NCI-H1092 treated with DMSO at 0.1 percent for 48 hours (cell line): Measurements from ENCODE around the gene ZRANB1.

Experiments
- DNase-seq: peaks from one replicate; lab custom pipeline; 2025; lab: John Stamatoyannopoulos, UW

The ZRANB1 gene

DNA sequence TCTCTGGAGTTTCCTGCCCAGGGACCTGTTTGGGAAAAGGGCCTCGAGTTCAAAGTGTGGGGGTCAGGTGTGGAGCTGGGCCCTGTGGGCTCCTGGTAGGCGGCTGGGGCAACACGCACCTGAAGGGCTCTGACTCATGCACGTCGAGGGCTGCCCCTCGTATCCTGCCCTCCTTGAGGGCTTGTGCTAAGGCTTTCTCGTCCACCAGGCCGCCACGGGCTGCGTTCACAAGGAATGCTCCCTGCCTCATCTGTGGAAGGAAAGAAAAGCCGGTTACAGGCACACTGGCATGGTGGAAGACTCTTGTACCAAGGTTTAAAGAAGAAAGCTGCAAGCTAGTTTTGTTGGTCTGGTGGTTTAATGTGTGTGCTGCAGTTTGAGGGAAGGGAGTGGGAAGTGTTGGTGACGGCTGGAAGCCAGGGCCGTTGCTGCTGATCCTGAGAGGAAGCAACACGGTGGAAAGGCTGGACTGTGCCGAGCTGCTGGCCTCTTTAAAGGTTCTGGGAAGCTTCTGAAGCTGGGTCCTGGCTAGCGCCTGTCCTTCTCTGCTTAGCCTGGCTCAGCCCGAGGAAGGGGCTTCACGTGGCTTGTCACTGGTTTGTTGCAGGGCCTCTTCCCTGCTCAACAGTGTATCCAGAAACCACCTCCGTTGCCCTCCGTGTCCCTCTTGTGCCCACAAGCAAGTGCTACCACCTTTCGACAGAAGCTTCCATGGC, 52.0 kb downstream of the ZRANB1 start:
- no peak for DNase-seq

DNA sequence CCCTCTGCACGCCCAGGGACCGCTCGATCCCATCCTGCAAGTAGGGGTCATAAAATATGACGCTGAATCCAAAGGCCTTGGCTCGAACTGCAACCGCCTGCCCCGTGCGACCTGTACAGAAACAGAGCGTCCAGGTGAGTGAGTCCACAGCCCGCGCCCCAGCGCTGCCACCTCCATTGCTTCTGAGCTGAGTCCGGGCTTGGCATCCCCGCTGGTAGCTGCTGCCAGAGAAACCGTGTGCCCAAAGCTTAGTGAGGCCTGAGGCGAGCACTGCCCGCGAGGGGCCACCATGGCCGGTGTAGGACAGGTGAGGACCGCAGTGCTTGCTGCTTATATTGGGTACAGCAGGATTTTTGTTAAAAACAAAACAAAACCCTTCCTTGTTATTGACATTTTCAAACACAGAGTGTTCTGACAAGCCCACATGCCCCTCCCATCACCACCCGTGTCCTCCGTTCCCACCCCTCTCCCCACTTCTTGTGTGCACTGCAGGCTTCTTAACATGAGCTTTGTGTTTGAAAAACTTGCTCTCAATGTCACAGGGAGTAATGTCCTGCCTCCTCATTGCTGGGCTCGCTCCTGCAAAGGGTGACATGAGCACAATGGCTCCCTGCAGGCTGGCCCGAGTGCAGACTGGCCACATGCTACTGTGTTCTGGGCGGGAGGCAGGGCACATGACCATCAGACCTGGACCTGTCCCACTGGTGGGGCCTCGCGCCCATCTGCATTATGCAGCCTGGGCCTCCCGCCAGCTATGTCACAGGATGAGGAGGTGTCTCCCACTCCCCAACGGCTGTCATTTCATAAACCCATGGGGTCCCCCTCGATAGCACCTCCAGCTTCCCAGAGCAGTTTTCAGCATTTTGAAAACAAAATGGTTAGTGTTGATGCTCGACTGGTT, 52.9 kb downstream of the ZRANB1 start:
- no peak for DNase-seq

DNA sequence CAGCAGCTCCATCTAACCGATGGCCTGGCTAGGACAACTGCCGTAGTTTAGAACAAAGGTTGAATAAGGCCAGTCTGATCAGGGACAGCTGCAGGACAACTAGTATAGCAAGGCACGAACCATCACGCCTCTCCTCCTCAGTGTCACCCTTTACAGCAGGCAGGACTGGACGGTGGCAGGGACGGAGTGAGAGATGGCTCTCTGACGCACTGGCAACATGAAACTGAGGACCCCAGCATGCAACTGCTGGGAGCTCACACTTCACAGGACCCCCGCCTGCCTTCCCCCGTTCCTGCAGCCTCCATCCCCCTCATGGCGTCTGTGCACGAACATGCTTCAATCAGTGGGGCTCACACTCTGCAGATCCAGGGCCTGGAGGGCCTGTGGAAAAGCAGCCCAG, 53.7 kb downstream of the ZRANB1 start:
- DNase-seq, result no peak

DNA sequence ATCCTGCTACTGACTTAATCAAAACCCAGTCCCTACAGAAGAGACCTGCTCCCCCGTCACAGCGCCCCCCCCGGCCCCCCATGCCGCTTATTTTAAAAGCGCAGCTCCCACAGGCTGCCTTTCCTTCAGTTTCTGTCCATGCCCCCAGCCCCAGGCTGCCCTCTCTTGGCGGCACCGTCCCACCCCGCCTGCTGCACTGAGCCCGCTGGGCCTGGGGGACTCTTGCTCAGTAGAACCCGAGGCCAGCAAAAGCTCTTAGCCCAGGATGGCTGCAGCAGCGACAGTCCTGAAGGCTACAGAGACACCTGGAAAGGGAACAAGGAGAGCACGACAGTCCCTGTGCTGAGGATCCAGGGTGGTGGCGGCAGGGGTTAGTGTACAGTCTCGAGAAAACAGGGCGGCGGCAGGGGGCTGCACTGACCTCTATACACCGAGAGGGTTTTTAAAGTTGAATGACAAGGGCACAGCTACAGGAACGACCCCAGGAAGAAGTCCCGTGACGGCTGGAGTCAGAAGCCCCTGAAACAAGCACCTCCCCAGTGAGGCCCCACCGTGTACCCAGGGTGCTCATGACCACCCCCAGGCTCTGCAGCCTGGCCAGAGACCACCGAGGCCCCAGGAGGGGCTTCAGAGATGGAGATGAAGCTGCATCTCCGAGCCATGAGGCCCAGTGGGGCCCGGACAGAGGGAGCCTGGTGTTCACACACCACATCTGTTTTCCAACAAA, 54.4 kb downstream of the ZRANB1 start:
- no peak for DNase-seq

DNA sequence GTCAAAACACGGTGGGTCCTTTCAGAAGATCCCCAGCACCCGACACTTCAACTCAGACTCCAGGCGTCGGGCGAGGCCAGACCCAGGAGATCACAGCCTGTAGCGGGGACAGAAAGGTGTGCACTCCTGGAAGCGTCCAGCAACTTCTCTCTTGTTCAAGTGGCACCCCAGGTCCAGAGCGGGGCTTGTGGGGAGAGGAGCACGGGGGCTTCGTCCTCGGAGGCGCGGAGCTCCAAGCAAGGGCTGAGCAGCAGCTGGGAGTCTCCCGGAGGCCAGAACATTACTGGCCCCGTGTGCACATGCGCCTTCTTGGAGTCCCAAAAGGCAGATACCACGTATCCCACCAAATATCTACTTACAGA, 54.9 kb downstream of the ZRANB1 start:
- no peak for DNase-seq

DNA sequence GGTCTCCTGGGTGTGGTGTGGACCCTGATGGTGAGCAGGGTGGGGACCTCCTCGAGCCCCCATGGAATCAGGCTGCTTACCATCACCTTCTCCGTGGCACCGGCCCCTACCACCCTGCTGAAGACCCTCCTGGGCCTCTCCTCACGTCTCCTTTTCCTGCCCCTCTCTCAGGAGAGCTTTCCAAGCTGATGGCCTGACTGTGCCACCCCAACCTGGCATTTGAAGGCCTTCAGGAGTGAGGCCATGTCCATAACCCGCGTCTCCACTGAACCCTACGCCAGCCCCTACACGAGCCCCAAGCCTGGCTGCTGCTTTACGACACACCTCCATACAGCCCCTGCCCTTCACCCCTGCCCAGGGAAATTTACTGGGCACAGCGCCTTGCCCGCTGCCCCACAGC, 55.4 kb downstream of the ZRANB1 start:
- no peak for DNase-seq

DNA sequence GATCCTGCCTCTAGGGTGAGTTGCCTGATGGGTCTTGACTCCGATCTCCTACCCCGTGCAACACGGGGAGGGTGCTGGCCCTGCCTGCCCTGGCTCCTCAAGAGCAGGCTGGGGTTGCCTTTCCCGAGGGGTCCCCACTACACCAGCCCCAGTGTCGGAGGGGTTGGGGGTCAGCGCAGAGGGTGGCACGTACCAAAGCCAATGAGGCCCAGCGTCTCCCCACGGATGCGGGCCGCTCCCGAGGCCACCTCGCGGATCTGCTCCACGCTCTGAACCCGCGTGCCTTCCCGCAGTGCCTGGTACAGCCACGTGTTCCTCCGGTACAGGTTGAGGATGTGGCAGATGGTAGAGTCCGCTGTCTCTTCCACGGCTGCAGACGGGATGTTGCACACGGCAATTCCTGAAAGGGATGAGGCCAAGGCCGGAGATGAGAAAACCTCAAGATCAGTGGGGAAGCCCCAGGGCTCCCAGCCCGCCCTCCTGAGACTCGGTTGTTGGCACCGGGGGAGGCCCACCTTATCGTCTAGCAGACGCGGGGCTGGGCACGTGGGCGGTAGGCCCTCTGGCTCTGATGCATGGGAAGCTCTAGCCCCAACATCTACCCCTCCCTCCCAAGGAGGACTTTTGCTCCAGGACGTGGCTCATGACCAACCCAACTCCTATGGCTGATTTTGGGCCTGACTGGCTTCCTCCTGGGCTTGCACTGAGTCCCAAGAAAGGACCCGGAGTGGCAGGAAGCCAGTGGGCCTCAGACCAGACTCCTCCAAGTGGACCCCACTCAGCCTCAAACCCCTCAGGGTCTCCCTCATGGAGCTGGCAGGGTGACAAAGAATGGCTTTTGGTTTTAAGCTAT, 56.1 kb downstream of the ZRANB1 start:
- no peak for DNase-seq

DNA sequence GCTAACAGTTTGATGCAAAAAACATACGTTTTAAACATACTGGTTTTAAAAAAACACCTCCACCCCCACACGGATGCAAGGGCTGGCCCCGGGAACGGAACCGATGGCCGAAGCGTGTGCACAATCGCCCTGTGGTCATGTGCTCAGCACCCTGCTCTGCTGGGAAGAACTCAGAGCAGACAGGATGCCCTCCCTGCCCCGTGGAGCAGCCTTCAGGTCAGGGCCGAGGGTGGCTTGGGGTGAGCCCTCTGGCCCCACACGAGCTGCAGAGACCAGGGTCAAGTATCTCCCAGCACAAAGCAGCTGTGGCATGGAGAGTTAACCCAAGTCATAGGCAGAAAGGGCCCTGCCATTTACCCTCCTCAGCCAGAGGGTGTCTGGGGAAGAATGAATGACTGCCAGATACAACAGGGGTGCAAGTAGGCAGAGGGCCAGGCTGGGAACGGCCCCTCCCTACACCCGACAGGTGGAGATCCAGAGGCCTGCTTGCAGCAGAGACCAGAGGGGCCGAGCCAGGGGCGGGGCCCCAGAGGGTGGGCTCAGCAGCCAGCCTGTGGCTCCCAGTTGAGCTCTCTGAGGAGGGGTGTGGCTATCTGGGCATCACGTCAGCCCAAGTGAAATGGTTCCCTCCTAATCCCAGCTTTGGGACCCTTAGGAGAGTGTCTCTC, 56.8 kb downstream of the ZRANB1 start:
- no peak for DNase-seq

DNA sequence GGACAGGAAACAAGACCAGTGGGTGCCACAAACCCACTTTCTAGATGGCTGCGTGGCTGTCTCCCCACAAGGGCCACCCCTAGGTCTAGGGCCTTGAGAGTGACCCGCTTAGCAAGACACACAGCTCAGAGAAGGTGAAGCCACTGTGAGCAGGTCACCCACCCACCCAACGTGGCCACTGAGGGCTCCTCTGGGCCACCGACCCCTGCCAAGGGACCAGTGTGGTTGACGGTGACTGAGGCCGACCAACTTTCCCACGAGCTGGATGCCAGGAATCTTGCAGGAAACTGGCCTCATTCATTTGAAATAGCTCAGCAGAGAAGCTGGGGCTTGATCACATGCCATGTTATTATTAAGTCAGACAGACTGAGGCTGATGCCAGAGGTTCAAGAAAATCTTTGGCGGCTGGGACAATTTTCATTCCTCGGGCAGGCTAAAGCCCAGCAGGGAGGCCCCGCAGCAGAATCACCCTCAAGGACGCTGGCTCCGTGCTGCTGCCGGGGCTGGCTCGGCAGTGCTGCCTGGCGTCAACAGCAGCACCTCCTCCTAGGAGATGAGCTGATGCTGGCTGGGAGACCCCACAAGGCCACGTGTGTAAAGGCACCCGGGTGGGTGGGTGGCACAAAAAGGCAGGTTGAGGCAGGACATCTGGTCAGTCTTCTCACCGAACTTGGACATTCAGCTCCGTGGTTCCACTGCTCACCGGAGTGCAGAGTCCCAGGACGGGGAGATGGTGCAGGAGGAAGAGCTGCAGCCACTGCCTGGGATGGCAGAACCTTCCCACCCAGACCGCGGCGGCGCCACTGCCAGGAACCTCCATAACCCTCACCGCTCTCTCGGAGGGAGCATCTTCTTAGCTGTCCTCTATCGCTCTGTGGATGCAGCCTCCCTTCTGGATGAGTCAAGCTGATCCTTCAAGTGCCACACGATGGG, 57.8 kb downstream of the ZRANB1 start:
- no peak for DNase-seq

DNA sequence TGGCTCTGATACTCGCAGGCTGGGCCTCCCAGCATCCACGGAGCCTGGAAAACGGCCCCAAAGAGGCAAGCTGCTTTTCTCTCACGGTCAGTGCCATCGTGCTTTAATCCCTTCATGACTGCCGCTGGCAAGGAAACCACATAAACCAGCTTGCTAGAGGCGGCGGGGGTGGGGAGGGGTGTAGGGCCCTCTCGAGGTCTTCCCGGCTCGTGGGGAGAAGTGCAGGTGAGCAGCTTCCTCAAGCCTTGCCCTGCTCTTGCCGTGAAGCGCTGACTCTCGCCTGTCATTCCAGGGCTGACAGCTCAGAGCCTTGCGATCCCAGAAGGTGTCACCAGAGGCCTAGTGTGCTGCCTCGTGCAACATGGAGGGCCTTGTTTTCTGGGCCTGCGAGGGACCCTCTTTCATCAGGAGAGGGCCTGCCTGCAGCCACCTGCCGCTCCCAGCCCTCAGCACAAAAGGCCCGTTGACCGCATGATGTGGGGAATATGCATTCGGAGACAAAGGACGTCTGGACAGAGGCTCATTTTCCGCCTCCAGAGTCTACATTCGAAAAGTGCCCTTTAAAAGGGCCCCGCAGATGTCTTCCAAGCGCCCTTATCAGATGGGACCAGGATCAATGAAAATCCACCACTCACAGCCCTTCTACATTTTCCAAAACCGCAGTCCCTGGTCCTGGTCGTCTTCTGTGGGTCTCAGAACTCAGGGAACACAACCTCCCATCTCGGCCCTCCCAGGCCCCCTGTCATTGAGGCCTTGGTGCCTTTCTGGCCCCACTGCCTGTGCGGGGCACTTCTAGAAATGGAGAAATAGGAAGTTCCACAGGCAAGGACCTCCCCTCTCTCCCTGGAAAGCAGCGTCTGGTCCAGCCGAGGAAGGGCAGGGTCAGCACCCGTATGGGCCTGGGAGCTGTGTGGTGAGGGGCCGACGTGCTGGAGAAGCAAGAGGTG, 58.7 kb downstream of the ZRANB1 start:
- no peak for DNase-seq

DNA sequence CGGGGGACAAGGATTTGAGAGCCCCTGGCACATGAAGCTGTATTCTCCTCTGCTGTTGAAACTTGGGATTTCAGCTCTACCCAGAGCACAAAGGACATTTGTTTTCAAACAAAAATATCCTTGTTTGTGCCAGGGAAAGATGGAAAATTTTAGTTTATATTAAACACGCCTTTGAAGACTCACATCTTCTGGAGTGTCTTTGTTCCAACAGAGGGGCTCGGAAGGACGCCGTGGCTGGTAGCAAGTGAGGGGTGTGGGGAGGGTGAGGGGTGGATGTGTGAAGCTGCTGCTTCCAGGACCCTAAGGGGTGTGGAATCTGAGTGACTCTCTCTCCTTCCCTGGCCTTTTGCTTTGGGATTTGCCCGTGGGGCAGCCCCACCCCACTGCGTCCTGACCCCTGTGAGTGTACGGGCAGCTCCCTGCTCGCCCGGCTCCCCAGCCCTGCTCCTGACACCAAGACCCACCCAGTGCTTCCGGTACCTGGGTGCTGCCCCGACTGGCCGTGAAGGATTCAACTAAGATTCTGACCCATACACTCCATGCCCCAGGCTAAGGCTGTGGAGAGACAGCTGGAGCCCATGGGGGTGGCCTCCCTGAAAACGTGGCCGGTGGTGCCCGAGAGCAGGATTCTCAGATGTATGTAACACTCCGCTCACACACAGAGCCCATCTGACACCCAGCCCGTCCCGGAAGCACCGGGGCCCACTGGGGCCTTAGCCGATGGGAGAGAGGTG, 59.6 kb downstream of the ZRANB1 start:
- no peak for DNase-seq

DNA sequence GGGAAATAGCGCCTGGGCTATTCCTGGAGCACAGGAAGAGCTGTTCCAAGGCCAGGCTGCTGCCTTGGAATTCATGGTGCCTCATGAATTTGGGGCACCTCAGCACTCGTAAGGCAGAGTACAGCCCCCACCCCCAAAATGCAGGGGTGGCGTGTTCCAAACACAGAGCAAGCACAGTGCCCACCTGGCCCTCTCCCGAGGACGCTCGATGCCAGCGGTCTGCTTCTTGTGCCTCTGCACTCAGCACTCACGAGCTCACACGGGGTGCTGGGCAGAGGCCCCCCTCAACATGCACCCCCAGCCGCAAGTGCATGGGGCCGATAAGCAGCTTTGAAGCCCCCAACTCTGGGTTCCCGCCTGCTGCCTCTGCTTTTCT, 60.1 kb downstream of the ZRANB1 start:
- no peak for DNase-seq

DNA sequence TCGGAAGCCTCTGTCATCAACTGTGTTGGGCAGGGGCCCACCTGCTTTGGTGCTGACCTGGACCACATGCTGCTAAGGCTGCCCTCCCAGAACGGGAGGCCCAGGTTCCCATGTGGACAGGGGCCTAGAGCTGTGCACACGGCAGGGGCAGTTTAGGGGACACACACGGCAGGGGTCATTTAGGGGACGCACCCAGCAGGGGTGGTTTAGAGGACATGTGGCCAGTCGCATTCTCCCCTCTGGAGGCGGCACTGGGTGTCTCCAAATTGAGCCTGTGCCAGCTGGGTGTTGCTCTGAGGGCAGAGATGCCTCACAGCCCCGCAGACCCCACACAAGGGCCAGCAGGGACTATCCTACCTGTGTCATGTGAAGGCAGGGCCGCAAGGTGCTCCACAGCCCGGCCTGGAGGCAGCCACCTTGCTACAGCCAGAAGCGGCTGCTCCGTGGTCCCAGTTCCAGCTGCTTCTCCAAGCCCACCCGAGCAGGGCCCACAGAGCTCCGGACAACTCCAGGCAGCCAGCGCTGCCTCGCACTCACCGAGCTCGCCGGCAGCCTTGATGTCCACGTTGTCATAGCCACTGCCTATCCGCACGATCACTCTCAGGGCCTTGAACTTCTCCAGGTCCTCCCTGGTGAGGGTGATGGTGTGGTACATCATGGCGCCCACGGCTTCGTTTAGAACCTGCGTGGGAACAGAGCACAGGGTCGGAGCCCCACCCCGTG, 60.7 kb downstream of the ZRANB1 start:
- no peak for DNase-seq

DNA sequence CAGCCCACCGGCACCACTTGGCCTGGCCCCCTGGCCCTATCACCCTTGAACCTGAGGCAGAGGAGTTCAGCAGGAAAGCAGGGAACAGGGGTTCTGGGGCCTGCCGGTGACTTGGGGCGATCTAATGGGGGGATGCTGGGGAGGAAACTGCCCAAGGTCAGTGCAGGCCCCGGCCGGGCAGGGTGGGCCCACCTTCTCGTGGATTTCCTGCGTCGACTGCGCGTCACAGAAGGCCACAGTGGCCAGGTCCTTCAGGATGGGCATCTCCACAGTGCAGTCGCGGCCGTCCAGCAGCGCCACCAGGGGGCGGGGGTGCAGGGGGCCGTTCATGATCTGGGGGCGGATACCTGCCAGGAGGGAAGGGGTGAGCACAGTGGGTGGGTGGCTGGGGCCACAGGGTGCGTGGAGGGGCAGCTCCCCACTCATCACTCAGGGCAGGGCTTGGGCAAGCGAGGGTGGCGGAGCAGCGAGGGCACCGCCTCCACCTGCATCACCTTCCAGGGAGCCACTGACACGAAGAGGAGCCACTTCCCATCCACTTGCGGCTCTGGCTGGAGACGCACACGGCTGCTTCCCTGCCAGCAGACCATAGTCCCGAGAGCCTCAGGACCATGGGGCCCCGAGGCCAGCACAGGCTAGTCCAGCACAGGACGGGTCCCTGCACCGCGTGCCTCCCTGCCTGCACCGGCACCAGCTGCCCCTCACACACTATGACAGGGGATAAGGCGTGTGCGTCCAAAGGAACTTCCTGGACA, 61.4 kb downstream of the ZRANB1 start:
- no peak for DNase-seq

DNA sequence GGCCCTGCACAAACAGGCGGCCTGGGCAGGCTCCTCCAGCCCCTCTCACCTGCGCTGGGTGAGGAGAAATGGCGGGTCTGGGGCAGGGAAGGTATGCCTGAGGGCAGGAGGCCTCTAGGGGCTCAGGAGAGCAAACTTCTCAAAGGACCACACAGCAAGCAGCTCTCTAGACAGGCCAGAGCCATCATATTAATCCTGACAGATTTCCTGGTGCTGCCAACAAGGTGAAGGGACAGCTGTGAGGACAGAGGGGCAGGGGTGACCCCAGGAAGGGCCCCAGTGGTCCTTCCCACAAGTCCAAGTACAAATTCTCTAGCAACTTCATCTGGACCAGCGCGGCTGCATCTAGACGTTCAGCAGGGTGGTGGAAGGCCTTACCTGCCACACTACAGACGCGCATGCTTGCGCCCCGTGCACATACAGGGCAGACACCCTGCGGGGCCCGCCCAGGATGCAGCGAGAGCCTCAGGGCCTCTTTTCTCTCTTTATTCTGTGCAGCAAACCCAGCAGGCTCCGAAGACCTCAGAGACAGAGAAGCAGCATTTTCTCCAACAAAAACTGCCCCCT, 62.1 kb downstream of the ZRANB1 start:
- DNase-seq, result no peak

DNA sequence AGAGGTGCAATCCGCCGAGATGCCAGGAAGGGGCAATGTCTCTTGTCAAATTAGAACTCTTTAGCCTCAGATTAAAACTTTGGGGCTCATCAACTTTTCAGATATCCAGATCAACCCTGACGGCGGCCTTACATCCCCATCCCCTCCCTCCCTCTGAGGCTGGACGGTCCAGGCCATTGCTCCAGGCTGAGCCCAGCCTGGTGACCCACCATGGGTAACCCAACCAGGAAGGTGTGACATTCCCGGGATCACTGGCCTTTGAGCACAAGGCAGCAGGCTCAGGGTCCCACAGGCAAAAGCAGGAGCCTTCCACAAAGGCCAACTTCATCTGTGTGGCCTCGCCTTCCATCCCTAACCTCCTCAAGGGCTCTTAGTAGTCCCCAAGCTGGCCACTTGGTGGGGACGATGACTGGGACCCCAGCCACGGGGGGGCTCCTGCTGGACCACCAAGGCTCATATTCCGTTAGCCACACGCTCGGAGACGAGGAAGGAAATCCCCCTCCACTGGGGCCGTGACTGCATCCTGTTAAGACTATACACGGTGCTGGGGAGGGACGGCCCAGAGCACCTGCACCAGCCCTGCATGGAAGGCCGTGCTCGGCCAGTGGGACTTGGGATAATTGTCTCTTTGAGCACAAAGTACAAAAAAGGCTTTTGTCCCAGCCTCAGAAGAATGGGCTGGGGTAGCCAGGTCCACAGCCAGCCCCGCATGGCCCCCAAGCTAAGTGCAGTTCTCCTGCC, 62.8 kb downstream of the ZRANB1 start:
- no peak for DNase-seq
